HT1080 (cell line): ENCODE measurements around the gene DNASE2B. TPM values are rescaled to one million over a fixed set of nuclear protein-coding genes. Genes with fewer than 3 reads are reported as not detected.
A peak's percentile ranks its signal among the peaks of the same experiment; 100 is the strongest.

Source experiments
- DNase-seq: peaks from one replicate; pipeline ENCODE4 v3.0.0-alpha.2; 2015; ENCODE audit warnings: low read depth
- polyA plus RNA-seq, 2 experiments: library from polyadenylated mRNA; depleted of rRNA; stranded (reverse); fragments of >200 nt; gene quantifications; 2 replicates each; pipeline ENCODE4 v1.2.3, GENCODE V29; 2015
- total RNA-seq: library from RNA; depleted of rRNA; stranded (reverse); fragments of >200 nt; shearing (Covaris generic); gene quantifications from 2 replicates; pipeline ENCODE4 v1.2.3, GENCODE V29; 2014; rRNA removed

DNASE2B gene, protein sequence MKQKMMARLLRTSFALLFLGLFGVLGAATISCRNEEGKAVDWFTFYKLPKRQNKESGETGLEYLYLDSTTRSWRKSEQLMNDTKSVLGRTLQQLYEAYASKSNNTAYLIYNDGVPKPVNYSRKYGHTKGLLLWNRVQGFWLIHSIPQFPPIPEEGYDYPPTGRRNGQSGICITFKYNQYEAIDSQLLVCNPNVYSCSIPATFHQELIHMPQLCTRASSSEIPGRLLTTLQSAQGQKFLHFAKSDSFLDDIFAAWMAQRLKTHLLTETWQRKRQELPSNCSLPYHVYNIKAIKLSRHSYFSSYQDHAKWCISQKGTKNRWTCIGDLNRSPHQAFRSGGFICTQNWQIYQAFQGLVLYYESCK
- not detected in 2 replicates for total RNA-seq
- not detected in 2 replicates for polyA plus RNA-seq (2015; cell fraction: cytosol; rRNA removed)
- not detected in 2 replicates for polyA plus RNA-seq (2015; cell fraction: nucleus; rRNA removed)

DNA sequence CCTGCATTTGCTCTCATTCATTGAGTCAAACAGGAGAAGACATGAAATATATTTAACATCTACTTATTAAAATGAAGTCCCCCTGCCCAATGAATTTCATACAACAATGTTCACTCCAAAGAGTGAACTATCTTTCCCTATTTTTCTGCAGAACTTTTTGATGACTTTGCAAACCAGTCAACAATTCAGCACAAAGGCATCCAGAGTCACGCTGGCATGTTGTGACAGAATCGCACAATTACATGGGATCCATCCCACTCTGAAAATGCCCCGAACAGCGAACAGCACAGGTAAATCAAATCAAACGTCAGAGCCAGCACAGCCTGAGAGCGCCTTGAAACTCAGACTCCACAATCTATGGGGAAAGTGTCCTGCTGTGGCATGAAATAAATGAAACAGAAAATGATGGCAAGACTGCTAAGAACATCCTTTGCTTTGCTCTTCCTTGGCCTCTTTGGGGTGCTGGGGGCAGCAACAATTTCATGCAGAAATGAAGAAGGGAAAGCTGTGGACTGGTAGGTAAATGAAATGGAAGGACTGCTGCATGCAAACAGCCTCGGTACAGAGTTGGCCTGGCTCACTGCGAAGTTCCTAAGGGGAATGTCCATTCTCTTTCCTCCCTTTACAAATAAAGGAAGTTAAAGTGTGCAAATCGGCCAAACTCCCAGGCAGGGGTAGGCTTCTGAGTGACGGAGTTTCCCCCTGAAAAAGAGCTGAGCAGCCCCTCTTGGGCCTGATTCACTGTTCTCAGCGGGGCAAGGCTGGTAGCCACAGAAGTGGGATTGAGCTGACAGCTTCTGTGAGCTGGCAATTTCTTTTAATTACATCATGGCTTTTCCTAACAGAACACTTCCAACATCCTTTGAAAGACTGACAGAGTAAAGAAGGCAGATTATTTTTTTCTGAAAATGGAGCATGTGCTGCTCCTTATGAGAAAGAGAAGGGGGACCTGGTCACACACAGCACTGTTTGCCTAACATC is at the start of gene DNASE2B:
DNASE2B (plus strand) TSS at position 310 of the 981 bp plus-strand sequence; CDS start at position 391, 81 bp downstream.
- no peak for DNase-seq

DNA sequence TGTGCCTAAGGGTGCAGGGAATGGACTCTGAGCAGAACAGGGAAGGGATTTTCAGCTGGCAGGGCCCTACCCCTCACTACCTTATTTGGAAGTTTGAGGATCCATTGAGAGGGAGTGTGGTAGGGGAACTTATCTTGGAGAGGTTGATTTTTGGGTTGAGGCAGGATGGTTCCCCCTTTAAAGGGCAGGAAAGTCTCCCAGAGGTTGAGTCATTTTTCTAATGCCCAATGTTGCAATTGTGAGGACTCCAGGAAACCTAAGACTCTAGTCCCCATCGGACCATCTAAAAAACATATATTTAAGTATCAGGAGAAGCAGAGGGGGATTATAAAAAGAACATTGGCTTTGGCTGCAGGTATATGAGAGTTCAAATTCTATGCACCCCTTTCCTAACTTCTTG is 49.5 kb upstream of the DNASE2B start:
- no peak for DNase-seq

DNA sequence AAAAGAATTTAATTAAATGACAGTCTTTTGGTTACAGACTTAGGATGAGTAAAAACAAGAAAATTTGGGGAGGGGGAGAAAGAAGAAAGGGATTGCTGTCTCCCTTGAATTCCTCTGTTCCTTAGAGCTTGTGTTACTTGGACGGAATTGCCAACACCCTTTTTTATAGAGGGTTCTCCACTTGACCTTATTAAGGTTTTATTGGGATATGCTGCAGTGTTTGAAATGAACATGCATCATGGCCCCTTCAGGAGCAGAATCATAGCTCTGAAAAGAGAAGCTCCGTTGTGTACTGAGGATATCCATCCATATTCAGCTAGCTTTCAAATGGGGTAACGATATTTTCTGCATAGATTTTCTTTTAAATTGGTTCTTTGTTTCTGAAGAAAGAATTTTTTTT is 48.2 kb upstream of the DNASE2B start:
- no peak for DNase-seq

DNA sequence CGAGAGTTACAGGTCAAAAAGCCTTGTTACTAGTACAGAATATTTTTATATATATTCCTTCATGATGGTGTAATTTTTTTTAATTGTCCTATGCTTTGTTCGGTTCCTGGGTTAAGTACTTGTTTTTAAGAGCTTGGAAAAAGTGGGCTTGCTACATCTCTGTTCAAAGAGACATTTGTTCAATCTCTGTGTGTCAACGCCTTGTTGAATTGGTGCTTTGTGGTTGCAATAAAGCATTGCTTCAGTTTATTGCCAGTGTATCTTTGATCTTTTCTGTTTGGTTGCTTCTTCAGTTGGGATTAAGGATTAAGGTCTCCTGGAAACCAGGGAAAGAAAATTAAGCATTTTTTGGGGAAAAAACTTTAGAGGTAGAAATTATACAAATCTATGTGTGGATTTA is 47.7 kb upstream of the DNASE2B start:
- no peak for DNase-seq

DNA sequence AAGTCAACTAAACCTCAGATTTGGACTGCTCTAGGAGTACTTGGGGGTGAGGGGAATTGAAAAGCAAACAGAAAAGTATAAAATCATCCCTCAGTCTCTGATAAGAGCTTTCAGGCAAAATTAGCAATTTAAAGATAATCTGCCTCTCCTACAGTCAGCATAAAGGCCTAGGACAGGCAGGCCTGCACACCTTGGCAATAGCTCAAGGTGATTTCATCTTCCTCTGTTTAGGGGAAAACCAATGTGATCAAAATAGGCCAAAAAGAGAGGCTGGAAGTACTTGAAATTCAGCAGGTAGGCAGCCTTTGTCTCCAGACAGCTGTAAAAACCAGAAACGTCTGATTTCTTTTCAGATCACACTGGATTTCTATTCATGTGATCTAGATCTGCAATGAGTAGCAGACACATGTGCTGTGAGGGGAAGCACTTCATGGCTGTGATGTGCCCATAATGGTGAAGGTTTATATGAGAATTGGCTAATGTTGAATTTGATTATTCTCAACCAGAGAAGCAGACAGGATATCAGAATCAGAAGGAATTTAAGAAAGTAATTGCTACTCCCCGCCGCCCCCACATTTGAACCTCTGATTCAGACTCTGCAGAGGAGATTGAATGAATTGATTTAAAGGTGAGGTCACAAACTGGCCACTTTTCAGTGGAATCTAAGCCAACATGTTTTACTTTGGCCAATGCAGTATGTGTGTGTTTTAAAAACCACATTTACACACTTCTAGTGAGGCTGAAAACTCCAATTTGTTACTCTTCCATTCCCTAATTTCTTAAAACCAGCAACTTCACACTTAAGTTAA is 45.8 kb upstream of the DNASE2B start:
- no peak for DNase-seq

DNA sequence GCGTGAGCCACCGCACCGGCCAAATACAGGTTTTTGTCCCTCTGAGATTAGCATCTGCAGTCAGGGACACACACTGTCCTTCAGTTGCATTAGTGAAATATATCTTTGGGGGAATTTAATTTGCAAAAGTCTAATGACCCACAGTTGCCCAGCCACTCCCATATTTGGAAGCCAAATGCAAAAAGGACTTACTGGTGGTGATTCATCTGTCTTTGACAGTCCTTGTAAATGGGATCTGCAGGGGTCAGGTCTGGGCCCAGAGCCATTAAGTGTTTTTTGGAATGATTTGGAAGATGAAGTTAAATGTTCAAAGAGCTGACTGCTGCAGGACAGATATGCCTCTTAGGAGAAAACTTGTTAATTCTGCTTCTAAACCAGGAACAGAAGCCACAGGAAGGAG is 44.6 kb upstream of the DNASE2B start:
- no peak for DNase-seq

DNA sequence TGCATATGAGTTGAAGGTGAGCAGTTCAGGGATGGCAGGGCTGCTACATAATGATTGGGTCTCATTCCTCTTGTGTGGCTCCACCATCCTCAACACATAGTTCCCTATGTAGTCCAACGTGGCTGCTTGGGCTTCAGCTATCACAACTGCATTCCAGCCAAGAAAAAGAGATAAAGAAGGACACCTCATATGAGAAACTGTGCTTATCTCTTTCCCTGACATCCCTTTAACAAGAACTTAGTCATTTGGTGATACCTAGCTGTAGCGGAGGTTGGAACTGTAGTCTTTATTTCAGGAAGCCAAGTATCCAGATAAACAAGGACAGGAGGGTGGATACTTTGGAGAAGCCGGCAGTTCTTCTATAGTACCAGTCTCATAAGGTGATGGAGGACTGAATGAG is 42.7 kb upstream of the DNASE2B start:
- no peak for DNase-seq

DNA sequence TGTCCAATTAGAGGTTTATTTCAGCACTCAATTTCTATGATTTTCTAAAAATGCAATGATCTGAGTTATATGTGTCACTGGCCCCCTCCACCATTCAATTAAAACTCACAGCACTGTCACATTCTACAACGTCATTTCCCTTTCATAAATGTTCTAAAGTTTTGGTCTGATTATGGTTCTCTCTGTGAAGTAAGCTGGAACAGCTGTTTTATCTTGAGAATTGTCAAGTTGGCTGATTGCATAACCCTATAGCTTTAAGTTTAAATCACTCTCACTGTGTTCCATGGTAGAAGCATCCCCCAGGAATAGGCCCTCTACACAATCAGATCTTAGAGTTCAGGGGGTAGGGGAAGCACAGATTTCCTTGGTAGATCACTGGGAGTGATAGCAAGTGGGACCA is 41.4 kb upstream of the DNASE2B start:
- DNase-seq, result no peak

DNA sequence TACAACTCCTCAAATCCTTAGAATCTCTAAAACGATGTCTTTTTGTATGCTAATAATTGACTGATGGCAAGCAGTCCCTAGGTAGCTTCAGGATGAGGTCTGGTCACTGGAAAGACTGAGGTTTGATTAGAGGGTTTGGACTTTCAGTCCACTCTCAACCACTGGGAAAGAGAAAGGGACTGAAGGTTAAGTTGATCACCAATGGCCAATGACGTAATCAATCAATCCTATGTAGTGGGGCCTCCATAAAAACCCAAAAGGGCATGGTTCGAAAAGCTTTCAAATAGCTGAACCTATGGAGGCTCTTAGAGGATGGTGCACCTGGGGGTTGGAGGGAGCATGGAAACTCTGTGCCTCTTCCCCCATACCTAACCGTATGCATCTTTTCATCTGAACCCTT is 39.6 kb upstream of the DNASE2B start:
- no peak for DNase-seq

DNA sequence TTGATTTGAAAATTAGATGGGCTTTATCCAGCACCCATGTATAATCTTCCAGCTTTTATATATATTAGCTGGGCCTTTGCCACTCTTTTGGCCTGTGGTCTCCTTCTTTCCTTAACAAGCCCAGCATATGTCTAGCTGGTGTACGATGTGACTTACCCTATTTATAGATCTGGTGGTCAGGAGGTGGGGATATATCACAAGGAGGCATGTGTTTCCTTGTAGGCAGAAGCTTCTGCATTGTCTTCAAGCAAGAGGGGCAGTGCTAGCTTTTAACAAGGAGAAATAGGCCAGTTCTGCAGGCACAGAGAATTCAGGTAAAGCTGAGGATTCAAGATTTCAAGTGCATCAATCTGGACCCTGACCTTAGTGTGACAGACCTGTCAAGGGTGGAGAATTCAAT is 38.0 kb upstream of the DNASE2B start:
- no peak for DNase-seq

DNA sequence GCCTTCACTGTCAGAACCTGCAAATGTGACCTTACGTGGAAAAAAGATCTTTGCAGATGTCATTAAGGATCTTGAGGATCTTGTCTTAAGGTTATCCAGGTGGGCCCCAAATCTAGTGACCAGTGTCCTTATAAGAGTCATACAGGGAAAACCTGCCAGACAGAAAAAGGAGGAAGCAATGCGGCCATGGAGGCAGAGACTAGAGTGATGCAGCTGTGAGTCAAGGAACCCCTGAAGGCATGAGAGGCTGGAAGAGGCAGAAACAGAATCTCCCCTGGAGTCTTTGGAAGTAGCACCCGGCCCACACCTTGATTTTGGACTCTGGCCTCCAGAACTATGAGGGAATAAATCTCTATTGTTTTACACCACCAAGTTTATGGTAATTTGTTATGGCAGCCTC is 36.5 kb upstream of the DNASE2B start:
- DNase-seq, result no peak

DNA sequence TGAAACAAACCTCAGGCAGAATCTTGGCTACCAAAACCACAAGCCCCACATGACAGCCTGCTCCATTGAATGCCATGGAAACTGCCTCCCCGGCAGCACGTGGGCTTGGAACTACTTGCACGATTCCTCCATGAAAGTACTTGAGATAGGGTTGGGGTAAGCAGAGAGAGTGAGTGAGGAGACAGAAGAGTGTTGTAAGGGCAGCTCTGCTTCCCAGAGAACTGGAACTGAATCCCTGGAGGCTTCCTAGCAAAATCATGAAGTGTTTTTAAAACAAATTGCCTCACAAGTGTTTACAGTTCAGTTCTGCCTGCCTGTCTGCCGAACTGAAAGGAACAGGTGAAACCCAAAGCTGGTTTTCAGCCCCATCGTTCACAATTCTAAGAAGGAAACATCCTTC is 35.3 kb upstream of the DNASE2B start:
- no peak for DNase-seq

DNA sequence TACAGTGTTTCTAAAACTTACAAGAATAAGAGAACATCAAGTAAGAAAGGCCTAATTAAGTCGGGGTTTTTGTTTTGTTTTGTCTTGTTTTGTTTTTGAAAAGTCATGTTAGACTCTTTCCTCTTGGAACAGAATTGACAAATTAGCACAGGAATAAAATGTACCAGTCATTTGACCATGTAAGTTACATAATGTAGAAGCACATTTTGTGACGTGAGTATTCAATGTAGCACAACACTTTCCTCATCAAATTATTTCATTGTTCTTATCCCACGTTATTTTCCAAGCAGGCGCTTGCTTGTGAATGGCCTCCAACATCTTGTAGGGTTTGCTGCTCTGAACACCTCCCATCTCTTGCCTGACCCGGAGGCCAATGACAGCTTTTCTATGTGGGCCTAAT is 34.7 kb upstream of the DNASE2B start:
- DNase-seq, result no peak

DNA sequence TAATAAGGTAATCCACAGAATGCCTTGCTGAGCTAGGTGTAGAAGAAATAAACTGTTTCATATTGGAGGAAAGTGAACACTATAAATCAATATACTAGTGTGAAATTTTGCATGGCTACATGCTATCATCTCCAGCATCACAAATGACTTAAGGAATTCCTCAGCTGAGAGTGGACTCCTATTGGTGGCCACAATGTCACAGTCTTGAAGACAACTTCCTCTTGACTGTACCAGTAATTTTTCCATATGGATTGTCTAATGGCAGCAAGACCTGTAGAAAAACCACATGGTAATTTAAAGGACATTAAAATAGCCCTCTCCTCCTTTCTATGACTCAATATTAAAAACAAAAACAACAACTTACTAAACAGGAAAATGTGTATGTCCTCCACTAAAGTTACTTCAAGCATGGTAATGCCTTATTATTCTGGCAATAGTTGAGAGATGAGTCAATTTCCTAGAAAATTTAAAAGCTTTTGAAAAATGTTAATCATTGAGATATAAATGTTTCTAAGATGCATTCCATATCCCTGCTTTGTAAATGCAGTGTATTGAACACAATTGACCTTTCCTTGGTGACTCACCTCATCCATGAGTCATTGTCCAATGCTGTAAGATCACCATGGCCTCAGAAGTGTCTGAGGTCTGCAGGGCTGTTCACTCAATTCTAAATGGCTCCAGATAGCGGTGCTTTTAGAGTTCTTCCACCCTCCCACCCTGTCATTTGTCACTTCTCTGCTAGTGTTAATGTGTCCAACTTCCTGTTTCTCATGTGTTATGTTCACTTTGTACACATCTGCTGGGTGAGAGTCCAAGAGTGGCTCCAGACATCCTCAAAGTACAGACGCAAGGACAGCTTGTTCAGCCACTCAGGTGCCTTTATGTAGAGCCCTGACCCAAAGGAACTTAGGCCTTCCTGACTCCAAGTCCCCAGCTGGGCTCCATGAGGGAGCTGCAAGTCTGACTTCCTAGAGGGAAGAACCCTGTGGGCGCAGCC is 32.8 kb upstream of the DNASE2B start:
- DNase-seq, result peak; percentile 96

DNA sequence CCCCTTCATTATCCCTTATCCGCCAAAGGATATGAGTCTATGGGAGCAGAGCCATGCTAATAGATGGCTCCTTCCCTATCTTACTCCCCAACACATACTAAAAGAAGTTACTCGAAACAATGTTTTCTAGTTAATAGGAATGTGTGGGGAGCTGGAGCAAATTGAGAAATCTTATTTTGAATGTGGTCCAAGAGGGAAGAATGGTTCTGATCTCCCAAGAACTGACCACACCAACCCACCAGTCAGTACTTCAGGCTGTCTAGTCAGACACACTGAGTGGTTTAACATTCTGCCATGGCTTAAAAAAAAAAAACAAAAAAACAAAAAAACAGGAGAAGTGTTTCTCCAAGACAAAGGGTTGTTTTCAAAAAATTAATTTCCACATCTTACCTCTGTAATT is 31.5 kb upstream of the DNASE2B start:
- DNase-seq, result no peak

DNA sequence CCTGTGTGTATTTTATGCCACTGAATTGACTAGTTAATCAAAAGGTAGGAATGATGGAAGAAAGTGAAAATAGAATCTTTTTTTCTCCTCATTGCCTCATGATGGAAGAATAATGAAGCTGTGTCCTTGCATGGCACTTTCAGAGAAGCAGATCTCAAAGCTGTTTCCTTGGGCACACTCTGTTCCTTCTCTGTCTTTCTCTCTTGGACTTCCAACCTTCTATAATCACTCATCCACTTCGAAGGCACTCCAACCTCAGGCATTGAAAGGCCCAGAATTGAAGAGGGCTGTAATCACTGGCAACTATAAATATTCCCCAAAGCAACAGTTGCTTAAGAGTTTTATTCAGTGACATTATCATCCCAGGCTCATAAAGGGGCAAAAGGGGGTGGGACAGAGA is 31.1 kb upstream of the DNASE2B start:
- DNase-seq, result no peak

DNA sequence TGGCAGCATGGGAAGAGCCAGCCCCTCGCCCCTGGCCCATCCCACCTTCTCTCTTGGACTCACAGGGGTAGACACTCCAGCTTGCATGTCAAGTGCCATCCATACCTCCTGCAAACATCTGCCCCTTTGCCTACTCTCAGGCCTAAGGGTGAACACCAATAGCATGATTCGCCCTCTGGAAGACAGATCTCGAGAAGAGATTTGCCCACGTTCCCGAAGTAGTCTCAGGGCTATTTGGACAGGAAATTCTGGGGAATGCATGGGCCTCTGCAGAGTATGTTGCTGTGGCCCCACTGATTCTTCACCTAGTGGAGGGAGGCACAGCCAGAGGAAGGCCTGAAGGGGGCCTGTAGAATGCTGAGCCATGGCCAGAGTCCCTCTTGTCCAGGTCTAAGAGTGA is 29.8 kb upstream of the DNASE2B start:
- DNase-seq, result no peak

DNA sequence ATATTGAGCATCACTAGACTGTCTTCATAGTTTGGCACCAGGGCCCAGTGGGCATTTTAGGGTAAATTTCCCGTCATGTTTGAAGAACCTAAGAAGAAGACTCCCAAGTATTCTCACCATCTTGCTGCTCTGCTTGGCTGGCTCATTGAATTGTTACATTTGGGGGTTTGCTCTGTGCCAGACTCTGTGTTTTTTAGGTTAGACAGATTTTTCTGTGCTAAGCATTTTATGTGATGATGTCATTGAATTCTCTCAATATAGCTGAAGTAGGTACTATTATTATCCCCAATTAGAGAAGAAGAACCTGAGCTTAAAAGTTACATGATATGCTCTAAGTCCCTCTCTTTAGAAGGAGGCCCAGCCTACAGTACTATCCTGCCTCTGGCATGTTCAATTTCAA is 28.0 kb upstream of the DNASE2B start:
- no peak for DNase-seq

DNA sequence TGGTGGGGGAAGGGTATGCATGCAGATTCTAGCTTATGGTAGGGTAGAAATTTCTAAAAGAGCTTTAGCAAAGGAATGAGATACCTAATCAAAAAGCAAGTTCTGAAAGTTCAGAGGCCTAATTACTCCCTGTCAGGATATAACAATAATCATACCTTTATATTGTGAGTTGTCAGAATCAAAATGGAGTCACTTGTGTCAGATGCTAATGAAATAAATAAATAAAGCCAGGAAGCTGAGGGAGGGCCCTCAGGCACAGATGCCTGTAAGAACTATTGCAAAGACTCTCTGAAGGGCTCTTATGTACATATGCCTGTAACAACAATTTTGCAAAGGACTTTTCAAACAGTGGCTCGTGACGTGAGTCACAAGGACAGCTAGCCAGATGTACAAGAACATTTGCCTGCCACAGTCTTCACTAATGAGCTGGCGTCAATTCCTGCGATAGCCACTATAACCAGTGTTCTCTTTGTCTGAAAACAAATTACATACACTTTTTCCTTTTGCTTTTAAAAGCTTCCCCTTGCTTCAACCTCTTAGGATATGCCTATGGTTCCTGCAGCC is 27.4 kb upstream of the DNASE2B start:
- peak; percentile 11 for DNase-seq
